Activated CD4-positive, CD25-positive, alpha-beta regulatory T cell treated with anti-CD3 and anti-CD28 coated beads, Interleukin-2, amount 50 U/mL, for 24 hours (primary cell): ENCODE measurements around the gene ZEB2.
A peak's percentile ranks its signal among the peaks of the same experiment; 100 is the strongest.

Experiments used
- ATAC-seq, 2 donors: fragments of 150-1000 bp; cut with Tn5 transposase; one replicate each; pipeline ENCODE4 v1.10.0; 2021; ENCODE audit warnings: mild to moderate bottlenecking in 1 of 2, moderate library complexity in 1 of 2

Gene ZEB2

DNA sequence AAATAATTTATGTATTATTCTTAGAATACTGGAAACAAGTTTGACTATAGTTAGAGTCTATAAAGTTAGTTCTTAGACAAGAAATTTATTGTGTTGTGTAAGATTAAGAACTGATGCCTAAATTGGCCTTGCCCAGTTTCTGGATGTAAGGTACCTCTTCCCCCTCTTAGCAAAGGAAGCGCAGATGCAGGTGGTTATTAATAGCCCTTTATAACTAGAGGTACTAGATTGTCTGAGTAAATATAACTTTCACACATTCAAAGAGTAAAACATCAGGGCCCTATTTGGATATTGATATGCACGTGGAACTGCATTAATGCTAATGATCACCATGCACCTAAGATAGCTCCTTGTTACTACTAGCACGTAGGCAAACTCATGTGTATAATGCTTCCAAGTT, 100.7 kb downstream of the ZEB2 start:
- no peak for ATAC-seq

DNA sequence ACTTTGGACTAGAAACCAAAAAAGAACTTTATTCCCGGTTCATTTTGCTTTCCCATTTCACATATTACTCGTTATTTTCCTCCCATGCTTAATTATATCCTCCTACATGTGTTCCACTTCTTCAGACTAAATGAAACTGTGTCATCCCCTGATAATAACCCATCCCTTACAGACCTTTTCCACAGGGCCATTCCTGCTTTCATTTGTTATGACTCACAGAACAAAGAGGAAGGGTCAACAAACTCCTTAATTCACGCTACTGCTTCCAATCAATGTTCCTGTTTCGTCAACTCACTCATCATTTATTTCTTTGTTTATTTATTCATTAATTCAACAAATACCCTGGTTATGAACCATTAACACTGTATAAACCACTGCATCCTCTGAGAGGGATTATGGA, 104.5 kb downstream of the ZEB2 start:
- no peak for ATAC-seq

DNA sequence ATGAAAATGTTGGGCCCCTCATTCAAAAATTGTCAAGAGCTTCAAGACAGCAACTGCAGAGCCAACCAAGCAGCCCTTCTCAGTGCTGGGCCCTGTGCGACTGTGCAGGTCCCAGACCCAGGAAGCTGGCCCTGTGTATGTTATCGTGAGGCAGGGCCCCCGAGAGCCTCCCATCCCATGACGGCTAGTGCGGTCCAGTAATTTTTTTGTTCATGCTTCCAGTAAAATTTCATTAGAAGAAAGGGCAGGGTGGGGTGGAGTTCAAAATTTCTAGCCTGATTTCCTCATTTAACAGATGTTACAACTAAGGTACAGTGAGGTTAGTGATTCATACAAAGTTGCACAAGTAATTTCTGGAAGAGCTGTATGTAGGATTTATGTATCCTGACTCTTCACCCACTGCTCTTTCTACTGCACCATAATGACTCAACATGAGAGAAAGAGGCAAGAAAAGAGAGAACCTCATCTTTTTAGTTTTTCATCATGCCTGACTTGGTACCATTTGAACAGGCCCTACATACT, 105.5 kb downstream of the ZEB2 start:
- peak; percentile 58 to 79 for ATAC-seq

DNA sequence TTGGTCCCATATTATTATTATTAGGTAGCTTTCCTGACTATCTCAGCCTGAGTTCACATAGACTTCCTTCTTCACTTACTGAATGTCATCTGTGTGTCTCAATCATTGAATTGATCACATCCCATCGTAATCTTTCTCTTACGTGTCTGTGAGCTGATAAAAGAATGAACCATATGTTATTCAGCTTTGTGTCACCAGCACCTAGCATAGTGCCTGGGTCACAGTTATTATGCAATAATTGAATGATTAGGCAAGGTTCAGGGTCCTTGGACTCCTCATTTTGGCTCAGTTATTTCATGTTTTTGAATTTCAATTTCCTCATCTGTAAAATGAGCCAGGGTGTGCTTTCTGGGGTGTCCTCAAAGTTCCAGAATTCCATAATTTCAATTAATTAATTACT, 107.2 kb downstream of the ZEB2 start:
- no peak for ATAC-seq

DNA sequence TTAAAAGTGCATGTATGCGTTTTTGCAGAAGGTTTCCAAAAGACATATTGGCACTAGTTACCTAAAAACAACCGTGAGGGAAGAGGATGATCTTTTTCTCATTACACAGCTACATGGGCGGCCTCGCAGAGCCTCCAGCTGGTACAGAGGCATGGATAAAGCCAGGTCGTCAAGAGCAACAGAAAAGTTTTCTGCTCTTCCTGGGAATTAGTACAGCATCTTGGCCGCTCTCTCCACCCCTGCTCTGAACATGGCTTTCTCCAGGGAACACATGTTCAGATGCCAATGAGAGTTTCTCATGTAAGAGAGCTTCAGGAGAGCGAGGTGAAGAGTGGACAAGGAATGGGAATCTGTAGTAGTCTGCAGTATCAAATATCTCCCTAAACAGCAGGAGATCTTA, 108.4 kb downstream of the ZEB2 start:
- ATAC-seq: no peak

DNA sequence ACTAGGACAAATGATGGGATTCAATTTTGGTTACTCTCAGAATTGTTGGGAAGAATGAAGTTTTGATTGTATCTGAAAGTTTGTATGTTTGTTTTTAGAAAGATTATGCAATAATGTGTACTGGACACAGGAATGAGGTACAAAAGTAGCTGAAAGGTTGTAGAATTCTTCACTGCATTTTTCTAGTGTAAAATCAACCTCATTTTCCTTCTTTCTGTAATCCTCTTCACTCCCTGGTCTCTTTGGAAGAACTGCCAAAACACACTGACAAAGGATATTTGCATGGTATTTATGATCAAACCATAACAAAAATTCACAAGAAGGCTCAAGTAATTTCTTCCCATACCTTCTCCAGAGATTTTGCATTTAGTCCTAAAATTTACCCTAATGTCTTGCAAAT, 110.7 kb downstream of the ZEB2 start:
- no peak for ATAC-seq

DNA sequence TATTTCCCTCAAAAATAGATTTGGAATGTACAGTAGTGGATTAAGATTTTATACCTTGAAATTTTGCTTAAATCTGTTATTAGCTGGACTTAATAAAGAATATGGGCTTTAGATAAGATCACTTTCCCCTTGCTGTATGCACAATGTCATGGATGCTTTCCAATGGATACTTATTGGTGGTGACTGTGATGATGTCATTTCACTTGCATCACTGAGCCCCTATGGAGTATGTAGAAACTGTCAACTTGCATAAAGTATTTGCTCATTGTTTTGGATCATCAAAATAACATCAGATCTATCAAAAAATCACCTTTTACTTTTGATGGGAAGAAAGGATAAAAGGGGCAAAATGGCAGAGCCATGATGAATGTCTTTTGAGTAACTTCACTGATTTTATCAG, 112.7 kb downstream of the ZEB2 start:
- ATAC-seq: no peak

DNA sequence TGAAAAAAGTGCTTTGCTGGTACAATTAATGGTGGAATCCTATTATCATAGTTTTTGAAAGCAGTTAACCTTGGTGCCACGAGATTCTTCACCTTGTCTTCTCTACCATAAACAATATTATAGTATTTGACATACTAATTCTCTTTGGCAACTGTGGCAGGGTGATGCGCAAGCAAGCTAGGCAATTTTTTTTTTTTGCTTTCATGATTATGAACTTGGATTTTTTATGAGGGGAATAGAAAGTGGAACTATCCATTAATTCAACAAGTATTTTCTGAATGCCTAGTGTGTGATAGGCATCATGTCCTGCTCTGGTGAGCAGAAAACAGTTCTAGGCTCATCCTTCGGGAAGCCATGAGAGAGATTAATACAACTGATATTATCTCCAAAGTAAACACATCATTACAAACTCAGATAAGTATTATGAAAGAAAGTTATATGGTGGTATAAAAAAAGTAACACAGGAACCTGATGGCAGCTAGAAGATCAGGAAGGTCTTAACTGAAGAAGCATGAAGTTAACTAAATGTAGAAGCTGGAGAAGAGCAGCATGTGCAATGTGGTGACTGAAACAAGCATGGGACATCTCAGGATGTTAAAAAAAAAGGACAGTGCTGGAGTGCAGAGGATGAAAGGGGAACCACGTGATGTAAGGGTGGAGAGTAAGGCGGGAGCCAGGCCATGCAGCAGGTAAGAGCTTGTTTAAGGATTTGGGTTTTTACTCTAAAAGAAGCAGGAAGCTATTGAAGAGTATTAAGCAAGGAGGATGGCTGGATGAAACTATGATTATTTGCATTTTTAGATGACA, 113.7 kb downstream of the ZEB2 start:
- ATAC-seq: no peak

DNA sequence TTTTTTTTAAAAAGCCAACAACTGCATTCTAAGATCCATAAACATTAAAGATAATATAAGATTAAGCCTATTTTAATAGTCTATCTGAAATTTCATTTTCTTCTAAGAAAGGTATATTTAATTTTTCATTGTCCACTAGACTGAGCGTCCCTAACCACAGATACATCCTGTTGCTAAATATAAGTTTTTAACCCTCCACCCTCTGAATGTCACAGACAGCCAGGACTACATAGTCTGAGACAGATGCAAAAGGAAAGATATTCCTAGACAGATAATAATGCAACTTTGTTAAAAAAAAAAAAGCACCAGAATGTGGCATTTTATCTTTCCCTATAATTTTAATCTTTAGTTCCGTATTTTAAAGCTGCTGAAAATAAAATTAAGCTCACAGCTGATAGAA, 114.6 kb downstream of the ZEB2 start:
- ATAC-seq: no peak

DNA sequence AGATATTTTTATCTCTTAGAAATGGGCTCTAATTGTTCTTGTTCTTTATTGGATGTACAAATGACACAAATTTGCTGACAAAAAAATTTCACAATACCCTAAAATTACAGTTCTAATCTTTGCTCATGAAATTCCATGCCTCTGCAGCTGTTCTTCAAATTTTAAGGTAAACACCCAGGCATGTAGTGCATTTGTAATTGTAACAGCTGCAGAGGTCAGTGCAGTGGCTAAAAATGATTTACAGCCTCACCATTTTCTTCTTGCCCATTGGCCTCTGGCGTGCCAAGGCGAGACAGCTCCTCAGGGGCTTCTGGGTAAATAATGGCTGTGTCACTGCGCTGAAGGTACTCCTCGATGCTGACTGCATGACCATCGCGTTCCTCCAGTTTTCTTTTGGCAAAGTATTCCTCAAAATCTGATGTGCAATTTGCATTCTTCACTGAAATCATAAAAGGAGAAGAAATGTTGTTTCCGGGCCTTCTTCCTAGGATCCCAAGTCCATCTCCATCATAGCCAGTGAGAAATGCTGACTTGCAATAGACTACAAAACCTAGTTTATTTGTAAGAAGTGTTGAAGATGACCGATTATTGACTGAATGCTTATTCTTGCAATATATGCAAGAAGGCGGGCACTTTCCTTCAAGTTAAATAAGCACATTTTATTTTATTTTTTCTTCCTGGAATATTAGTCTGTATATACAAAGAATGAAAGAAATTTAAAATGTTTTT, 115.2 kb downstream of the ZEB2 start:
- no peak for ATAC-seq

DNA sequence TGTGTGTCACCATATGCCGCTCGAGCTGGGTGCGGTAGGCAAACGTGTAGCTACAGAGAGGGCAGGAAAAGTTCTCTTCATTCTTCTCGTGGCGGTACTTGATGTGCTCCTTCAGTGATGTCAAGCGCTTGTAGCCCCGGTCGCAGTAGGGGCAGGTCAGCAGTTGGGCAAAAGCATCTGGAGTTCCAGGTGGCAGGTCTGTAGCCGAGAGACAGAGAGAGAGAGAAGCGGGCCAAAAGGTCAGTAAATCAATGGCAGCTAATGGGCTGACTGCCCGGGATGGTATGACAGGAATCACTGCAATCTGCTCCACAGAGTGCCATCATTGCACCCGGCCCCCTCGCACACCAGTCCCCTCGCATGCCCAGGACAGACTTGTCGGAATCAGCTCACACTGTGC, 116.0 kb downstream of the ZEB2 start:
- ATAC-seq: no peak

DNA sequence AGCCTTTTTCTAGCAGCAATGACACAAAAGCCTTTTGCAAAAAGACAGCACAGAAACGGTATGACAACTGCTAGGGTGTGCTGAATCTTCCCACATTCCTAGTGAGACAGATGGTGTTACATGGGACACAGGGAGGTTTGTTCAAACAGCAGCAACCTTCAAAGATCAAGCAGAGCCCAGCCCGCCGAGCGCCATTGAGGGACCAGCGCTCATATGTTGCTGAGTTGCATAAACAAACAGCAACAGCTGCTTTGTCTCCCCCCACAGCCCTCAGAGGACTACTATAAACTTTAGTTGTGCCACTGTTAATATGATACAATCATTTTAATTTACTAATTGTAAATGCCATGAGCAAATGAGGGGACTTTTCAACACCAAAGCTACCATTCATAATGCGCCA, 117.7 kb downstream of the ZEB2 start:
- ATAC-seq: no peak

DNA sequence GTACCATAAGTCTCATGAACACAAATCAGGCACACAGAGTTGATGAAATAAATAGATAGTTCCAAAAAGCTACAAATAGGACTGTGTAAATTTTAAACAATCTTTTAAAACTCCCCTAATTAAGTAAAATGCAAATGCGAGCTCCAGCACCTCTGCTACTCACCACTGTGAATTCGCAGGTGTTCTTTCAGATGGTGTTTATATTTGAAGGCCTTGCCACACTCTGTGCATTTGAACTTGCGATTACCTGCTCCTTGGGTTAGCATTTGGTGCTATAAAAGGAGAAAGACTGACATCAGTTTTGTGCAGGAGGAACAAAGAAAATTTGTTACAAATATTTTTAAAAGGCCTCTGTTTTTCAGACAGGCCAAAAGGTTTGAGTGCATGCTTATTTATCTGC, 118.9 kb downstream of the ZEB2 start:
- ATAC-seq: no peak

DNA sequence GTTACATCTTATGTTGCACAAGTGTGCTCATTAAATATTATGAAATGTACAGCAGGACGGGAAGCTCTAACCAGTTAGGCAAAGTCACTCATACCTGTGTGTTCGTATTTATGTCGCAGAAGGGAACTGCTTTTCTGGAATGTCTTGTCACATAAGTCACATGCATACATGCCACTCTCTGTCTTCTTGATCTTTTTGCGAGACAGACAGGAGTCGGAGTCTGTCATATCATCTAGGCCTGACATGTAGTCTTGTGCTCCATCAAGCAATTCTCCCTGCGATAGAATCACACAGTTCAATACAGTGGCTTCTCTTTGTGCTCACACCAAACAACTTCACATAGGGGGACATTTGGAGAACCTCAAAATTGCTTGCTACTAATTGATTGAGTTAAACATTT, 123.6 kb downstream of the ZEB2 start:
- ATAC-seq: no peak

DNA sequence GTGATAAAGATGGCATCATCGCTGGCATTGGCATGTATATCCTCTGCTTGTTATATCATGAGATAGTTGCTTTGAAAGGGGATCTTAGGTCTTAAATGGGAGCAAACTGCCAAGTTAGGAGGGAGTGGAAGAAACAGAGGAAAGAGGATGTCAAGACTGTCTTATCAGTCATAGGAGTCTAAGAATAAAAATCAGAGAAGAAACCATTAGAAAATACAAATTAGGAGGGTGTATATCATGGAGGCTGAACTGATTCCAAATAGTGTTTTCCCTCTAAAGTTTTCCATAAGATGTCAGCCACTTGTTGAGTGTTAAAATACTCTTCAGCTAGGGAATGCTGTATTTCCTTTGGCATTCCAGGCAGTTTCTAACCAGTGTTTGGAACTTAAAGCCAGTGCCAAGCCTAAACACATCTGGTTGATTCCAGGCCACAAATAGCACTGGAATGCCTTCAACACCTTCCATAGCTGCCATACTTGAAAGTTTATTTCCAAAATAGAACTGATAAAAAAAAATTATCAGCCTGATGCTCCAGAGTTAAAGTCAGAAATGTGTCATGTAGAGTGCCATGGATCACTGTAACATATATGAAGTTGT, 129.4 kb downstream of the ZEB2 start:
- ATAC-seq: no peak

DNA sequence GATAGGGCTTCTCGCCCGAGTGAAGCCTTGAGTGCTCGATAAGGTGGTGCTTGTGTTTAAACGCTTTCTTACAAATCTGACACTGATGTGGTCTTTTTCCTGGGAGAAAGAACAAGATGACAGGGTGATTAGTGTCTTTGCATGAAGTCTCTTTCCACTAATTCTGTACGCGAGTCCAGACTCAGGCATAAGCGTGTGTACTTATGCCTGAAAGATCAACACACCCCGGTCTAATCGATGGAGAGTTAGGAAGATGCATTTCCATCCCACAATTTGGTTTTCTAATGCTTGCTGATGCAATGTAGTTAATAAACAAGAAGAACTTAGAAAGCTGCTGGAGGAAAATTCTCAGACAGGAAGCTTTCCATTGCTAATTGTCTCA, 130.0 kb downstream of the ZEB2 start:
- ATAC-seq: no peak

DNA sequence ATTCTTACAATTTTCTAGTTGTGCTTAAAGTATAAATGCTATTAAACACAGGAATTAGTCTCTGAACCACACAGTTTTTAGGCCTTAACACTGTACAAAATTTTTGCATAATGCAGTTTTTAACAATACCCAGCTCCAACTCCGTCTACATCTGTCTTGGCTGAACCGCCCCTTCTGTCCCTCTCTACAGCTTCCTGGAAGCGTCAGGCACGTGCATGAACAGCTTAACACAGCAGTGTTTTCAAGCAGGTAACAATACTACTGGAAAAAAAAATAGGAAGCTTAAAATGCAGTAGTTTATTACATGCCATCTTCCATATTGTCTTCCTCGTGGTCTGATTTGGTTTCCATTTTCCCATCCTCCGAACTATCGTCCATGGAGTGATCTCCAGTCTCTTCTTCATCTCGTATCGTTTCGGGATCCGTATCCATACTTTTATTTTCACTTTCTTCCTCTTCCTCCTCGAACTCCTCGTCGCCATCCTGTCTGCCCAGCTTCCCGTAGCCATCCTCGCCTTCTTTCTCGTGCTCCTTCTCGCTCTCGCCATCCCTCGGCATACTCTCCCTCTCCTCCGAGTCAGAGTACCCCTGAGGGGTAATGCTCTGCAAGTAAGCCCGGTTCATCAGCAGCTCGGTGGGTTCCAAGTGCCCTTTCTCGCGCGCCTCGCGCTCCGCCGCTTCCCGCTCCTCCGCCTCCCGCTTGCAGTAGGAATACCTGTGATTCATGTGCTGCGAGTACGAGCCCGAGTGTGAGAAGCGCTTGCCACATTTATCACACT, 130.6 kb downstream of the ZEB2 start:
- no peak for ATAC-seq

DNA sequence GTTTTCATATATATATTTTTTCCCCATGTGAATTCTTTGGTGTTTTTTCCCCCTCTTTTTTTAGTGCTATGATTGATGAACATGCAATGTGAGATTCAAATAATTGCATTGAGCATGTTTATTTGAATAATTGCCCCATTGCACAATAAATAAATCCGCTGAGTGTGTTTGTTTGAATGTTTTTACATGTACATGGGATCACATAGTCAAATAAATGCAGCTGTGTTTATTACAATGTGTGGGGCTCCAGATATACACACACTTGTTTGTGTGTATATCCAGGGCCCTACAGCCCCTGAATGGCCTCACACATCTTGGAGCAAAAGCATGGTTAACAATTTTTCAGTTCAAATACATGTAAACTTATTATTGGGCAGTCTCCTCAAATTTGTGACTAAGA, 134.5 kb downstream of the ZEB2 start:
- no peak for ATAC-seq

DNA sequence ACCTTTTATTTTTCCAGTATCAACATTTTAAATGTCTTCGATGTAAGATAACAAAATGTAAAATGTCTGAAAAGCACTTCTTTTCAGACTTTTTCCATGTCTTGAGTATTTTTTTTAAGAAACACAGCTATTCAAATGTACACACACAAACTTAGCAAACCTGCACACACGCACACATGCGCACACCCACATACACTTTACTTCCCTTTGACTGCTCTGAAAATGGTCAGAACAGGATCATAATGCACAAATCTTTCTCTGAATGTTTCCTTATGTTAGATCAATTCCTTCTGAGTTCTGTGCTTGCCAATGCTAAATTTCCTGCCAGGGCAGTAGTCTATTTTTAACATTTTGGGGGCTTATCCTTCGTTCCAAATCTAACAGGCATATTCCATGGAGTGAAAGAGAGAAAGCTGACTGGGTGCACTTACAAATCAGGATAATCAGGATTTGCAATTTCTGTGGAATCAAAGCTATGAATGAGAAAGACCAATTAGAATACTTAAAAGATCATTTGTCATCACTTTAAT, 136.3 kb downstream of the ZEB2 start:
- ATAC-seq: no peak

DNA sequence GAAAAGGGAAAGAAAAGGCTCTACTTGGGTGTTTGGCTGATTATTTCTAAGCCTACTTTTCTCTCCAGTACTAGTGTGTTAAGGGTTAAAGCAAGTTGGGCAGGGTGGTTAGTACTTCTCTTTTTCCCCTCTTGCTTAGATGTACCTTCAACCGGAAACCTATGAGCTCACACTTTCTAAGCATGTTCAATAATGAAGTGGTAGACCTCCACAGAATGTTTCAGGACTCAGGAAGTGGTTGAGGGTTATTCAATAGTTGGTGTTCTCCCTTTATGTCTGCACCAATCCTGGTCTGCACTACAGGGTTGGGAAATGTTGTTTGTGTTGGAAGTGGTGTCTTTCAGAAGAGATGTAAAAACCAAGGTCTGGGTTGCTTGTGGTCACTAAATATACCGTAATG, 137.1 kb downstream of the ZEB2 start:
- peak; percentile 67 to 68 for ATAC-seq

DNA sequence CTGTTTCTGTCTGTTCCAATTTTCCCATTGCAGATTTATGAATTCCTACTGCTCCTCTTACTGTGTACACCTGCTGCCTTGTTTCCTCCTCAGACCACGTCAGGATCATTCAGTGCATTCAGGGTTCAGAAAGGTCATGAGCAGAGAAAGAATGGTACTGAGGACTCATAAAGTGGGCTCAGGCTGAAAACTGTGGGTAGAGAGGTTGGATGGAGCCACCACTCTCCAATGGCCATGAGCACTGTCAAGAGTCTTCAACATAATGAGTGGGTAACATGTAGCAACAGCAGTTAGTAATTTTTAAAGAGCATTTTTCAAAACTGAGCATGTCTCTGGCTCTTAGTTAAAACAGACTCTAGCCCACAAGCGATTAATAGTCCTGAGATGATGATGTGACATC, 138.2 kb downstream of the ZEB2 start:
- ATAC-seq: no peak

DNA sequence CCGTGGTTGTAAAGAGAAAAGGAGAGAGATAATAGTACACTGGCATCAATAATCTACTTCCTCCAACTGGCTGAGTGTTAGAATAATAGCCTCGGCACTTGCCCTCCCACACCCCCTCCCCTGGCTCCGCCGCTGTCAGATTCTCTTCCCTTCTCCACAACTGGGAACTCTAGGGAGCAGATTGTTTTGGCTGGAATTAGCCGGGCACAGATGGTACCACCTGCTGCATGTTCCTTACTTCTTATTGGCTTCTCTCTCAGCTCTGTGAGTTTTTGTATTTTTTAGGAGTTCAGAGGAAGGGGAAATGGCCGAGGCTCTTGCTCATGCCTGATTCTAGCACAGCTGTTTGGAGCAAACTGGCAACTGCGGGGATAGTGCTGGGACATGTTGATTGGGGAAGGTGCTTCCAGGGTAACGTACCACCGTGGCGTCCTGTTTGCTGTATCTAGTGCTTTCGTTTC, 140.0 kb downstream of the ZEB2 start:
- ATAC-seq: no peak

DNA sequence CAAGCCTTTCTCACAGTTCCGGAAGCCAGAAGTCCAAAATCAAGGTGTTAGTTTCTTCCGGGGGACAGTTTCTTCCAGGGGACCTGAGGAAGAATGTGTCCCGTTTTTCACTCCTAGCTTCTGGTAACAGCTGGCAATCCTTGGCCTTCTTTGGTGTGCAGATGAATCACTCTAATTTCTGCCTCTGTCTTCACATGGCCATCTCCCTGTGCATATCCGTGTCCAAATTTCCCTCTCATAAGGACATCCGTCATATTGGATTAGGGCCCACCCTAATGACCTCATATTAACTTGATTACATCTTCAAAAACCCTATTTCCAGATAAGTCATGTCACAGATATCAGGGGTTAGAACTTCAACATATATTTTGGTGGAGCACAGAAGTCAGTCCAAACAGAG, 141.4 kb downstream of the ZEB2 start:
- ATAC-seq: no peak
